B cell (primary cell): ENCODE results near the gene STON1. TPM values are rescaled to one million over a fixed set of nuclear protein-coding genes. Genes with fewer than 3 reads are reported as not detected.

Experiments
- ATAC-seq: fragments of 200-7000 bp; cut with Tn5 transposase; one replicate; pipeline ENCODE4 v1.10.0; 2021; ENCODE audit warnings: low read depth, mild to moderate bottlenecking, moderate number of reproducible peaks, moderate library complexity
- CTCF ChIA-PET: fragments of 350-600 bp; sonication (Branson Sonifier 250); formaldehyde crosslinking; loops from one replicate; lab custom pipeline; 2021; ENCODE audit warnings: antibody characterized with exemption, inconsistent platforms; lab: Charles Lee
- POLR2A ChIA-PET: fragments of 350-600 bp; sonication (Branson Sonifier 250); formaldehyde crosslinking; loops from one replicate; lab custom pipeline; 2021; ENCODE audit warnings: antibody characterized with exemption; lab: Charles Lee
- DNase-seq: peaks from one replicate; pipeline ENCODE4 v3.0.0; 2013
- H2AFZ ChIP-seq: 2 replicates; pipeline ENCODE4 v1.6.1; 2012; ENCODE audit warnings: mild to moderate bottlenecking, low read depth, low read length; ENCODE audit not compliant: insufficient read depth, poor library complexity, severe bottlenecking
- H3K27ac ChIP-seq, 2 donors: 1 replicate in 1 of 2; 2 replicates in 1 of 2; pipeline ENCODE4 v1.5.1; 2012 to 2013; ENCODE audit warnings: low read length in 2 of 2, mild to moderate bottlenecking in 2 of 2, moderate library complexity in 1 of 2
- H3K27me3 ChIP-seq, 4 experiments: fragments of 200-600 bp in 1 of 4; sonication (generic) in 1 of 4; replicated peaks in 1 of 4; 1 replicate in 2 of 4; 2 replicates in 2 of 4; pipeline versions ENCODE4 v1.6.1 to v1.7.0; 2013 to 2016; ENCODE audit warnings: low read length in 3 of 4, mild to moderate bottlenecking in 2 of 4, mixed read lengths in 1 of 4, moderate library complexity in 1 of 4; ENCODE audit not compliant: insufficient read depth in 4 of 4, control insufficient read depth in 3 of 4; ENCODE audit errors: control extremely low read depth in 1 of 4
- H3K36me3 ChIP-seq, 2 experiments: replicated peaks in 1 of 2; 1 replicate in 1 of 2; 2 replicates in 1 of 2; pipeline versions ENCODE4 v1.6.1 to v1.7.1; 2013; ENCODE audit warnings: low read length in 1 of 2; ENCODE audit not compliant: insufficient read depth in 2 of 2, control insufficient read depth in 1 of 2; ENCODE audit errors: control extremely low read depth in 1 of 2, extremely low read depth in 1 of 2
- H3K4me1 ChIP-seq, 2 donors: fragments of 200-600 bp in 1 of 2; sonication (generic) in 1 of 2; 1 replicate in 1 of 2; 2 replicates in 1 of 2; pipeline versions ENCODE4 v1.5.1 to v1.6.1; 2013 to 2017; ENCODE audit warnings: low read length in 2 of 2; ENCODE audit not compliant: control insufficient read depth in 2 of 2, insufficient read depth in 2 of 2
- H3K4me2 ChIP-seq: replicated peaks from 2 replicates; pipeline ENCODE3; 2012; ENCODE audit warnings: mild to moderate bottlenecking, low read depth, low read length; ENCODE audit not compliant: poor library complexity, severe bottlenecking
- H3K4me3 ChIP-seq, 5 experiments: fragments of 200-600 bp in 1 of 5; sonication (generic) in 1 of 5; 1 replicate in 3 of 5; 2 replicates in 2 of 5; pipeline versions ENCODE4 v1.5.1 to v1.7.0; 2011 to 2016; ENCODE audit warnings: low read length in 4 of 5, mild to moderate bottlenecking in 4 of 5, low read depth in 2 of 5, control low read depth in 1 of 5, moderate library complexity in 1 of 5; ENCODE audit not compliant: insufficient read depth in 1 of 5; ENCODE audit errors: control extremely low read depth in 1 of 5, extremely low read depth in 1 of 5
- H3K79me2 ChIP-seq: fragments of 200-600 bp; sonication (generic); one replicate; pipeline ENCODE4 v1.6.0; 2016; ENCODE audit warnings: low read length; ENCODE audit not compliant: control insufficient read depth, insufficient read depth
- H3K9ac ChIP-seq: fragments of 200-600 bp; sonication (generic); 2 replicates; pipeline ENCODE4 v1.6.1; 2017; ENCODE audit warnings: mild to moderate bottlenecking, low read length, moderate library complexity
- H3K9me3 ChIP-seq, 3 donors: one replicate each; pipeline versions ENCODE4 v1.6.1 to v1.7.1; 2013; ENCODE audit warnings: low read length in 2 of 3; ENCODE audit not compliant: control insufficient read depth in 2 of 3, insufficient read depth in 1 of 3; ENCODE audit errors: control extremely low read depth in 1 of 3
- H4K20me1 ChIP-seq: 2 replicates; pipeline ENCODE4 v1.6.0; 2012; ENCODE audit warnings: mild to moderate bottlenecking, low read length; ENCODE audit not compliant: insufficient read depth, control insufficient read depth, poor library complexity, severe bottlenecking
- H3K27ac Mint-ChIP-seq: one replicate; pipeline ENCODE4 v1.8.0; 2021; ENCODE audit warnings: mixed read lengths
- H3K27me3 Mint-ChIP-seq: one replicate; pipeline ENCODE4 v1.8.0; 2021; ENCODE audit warnings: mixed read lengths
- H3K4me1 Mint-ChIP-seq: one replicate; pipeline ENCODE4 v1.8.0; 2021; ENCODE audit warnings: mixed read lengths
- H3K4me3 Mint-ChIP-seq: one replicate; pipeline ENCODE4 v1.8.0; 2021; ENCODE audit warnings: mixed read lengths
- H3K9me3 Mint-ChIP-seq: one replicate; pipeline ENCODE4 v1.8.0; 2022; ENCODE audit warnings: mixed read lengths; ENCODE audit not compliant: insufficient read depth
- EZH2 ChIP-seq: IDR thresholded peaks from 2 replicates; pipeline ENCODE4 v1.6.1; 2012; ENCODE audit warnings: borderline replicate concordance, low read depth, mild to moderate bottlenecking, moderate library complexity, low read length; ENCODE audit not compliant: insufficient read depth, poor library complexity, severe bottlenecking
- WGBS: methylation state at CpG from one replicate; pipeline ENCODE4 v1.1.5; 2013; ENCODE audit warnings: missing lambda C conversion rate; ENCODE audit not compliant: insufficient coverage; 5-methylcytosine and 5-hydroxymethylcytosine counted together
- intact Hi-C: fragments of 100-400 bp; cut with micrococcal nuclease; formaldehyde crosslinking; loops from one replicate; pipeline ENCODE4 v1.10.0; 2022
- polyA plus RNA-seq: library from polyadenylated mRNA; depleted of rRNA; stranded (reverse); fragments of >200 nt; gene quantifications from 2 replicates; pipeline ENCODE4 v1.2.3, GENCODE V29; 2012
- total RNA-seq, 2 donors: library from RNA; stranded (reverse); fragments of 120-200 nt in 1 of 2; gene quantifications; 1 replicate in 1 of 2; 2 replicates in 1 of 2; pipeline versions ENCODE4 v1.2.3 to v1.2.4, GENCODE V29; 2013 to 2022
- TF ChIP-seq, protein P1 (sequence below): fragments of 200-600 bp; IDR thresholded peaks from one replicate; pipeline ENCODE4 v1.8.0; 2022; ENCODE audit warnings: antibody characterized with exemption, mild to moderate bottlenecking

The STON1 gene
- total and polyA plus RNA-seq, 2 donors (not counting 1 experiment from before 2014, with no cell fraction given) = 0.46 to 2.0 TPM

DNA sequence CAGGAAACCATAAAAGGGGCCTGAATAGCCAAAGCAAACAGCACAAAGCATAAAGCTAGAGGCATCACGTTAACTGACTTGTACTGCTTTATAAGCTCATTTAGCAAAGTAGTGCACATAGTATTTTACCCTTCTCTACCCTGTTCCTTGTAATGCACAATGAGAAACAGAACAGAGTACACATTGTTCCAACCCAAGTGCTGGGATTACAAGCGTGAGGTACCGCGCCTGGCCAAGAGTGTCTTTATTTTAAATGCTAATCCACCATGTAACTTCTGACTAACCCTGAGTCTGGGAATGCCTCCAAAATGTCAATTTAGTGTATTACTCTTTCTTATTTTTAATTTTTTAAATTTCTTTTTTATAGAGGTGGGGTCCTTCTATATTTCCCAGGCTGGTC is 46.4 kb upstream of the STON1 start:
- no peak overlapping the region for H3K27ac ChIP-seq
- H3K4me1 ChIP-seq = no peaks in the 10 kb centered on the region
- DNase-seq (no peak), ATAC-seq (no peak)
- Mint-ChIP-seq H3K4me3 (no peak overlapping the region), H3K27me3 (no peaks in the 10 kb centered on the region), H3K4me1 (no peaks in the 10 kb centered on the region), H3K9me3 (no peaks in the 10 kb centered on the region), H3K27ac (no peak overlapping the region)
- H4K20me1 ChIP-seq = no peaks in the 10 kb centered on the region
- peaks cover 6% of the 10 kb centered on the region for H3K79me2 ChIP-seq
- H3K4me2 ChIP-seq = no peak overlapping the region
- CTCF ChIA-PET = no interaction called here
- WGBS = 100% methylated on average over 2 of the region's 4 CpGs
- TF ChIP-seq EZH2 = no peak
- TF ChIP-seq, protein P1, sequence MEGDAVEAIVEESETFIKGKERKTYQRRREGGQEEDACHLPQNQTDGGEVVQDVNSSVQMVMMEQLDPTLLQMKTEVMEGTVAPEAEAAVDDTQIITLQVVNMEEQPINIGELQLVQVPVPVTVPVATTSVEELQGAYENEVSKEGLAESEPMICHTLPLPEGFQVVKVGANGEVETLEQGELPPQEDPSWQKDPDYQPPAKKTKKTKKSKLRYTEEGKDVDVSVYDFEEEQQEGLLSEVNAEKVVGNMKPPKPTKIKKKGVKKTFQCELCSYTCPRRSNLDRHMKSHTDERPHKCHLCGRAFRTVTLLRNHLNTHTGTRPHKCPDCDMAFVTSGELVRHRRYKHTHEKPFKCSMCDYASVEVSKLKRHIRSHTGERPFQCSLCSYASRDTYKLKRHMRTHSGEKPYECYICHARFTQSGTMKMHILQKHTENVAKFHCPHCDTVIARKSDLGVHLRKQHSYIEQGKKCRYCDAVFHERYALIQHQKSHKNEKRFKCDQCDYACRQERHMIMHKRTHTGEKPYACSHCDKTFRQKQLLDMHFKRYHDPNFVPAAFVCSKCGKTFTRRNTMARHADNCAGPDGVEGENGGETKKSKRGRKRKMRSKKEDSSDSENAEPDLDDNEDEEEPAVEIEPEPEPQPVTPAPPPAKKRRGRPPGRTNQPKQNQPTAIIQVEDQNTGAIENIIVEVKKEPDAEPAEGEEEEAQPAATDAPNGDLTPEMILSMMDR = no peak
- no peaks in the 10 kb centered on the region for H3K27me3 ChIP-seq
- no peak overlapping the region for H2AFZ ChIP-seq
- H3K36me3 ChIP-seq = peaks cover 18 to 69% of the 10 kb centered on the region in 2 experiments
- H3K9me3 ChIP-seq = no peaks in the 10 kb centered on the region
- intact Hi-C loops = no loop called here
- H3K9ac ChIP-seq = no peak overlapping the region
- H3K4me3 ChIP-seq = no peak overlapping the region
- POLR2A ChIA-PET = no interaction called here

GRCh38 chr2:48483916-48484315 is 46.0 kb upstream of the STON1 start:
- Mint-ChIP-seq H3K27me3 (no peaks in the 10 kb centered on the region), H3K9me3 (no peaks in the 10 kb centered on the region), H3K4me1 (no peaks in the 10 kb centered on the region), H3K27ac (no peak overlapping the region), H3K4me3 (no peak overlapping the region)
- no peak for DNase-seq
- no peaks in the 10 kb centered on the region for H3K9me3 ChIP-seq
- intact Hi-C loops = no loop called here
- CTCF ChIA-PET = no interaction called here
- TF ChIP-seq, protein P1 = no peak
- no peak for TF ChIP-seq EZH2
- H3K27ac ChIP-seq = no peak overlapping the region
- no peak overlapping the region for H2AFZ ChIP-seq
- no peak overlapping the region for H3K9ac ChIP-seq
- H3K4me3 ChIP-seq = no peak overlapping the region
- no peaks in the 10 kb centered on the region for H3K4me1 ChIP-seq
- WGBS = 96% methylated on average over 3 of the region's 6 CpGs
- H3K27me3 ChIP-seq = no peaks in the 10 kb centered on the region
- ATAC-seq = no peak
- no peak overlapping the region for H3K4me2 ChIP-seq
- POLR2A ChIA-PET = no interaction called here
- H4K20me1 ChIP-seq = no peaks in the 10 kb centered on the region
- H3K79me2 ChIP-seq = peaks cover 6% of the 10 kb centered on the region
- peaks cover 18 to 71% of the 10 kb centered on the region in 2 experiments for H3K36me3 ChIP-seq
